A549 (cell line): ENCODE measurements around the gene CIB4. TPM values are rescaled to one million over a fixed set of nuclear protein-coding genes. Genes with fewer than 3 reads are reported as not detected.

ENCODE experiments used
- ATAC-seq, 2 experiments: fragments of 200-7000 bp in 1 of 2; fragments of >200 bp in 1 of 2; cut with Nextera tagmentation in 1 of 2; cut with Tn5 transposase in 1 of 2; 3 replicates each; pipeline versions ENCODE4 v1.8.0 to v1.9.1; 2018 to 2020; ENCODE audit warnings: mild to moderate bottlenecking in 1 of 2, moderate library complexity in 1 of 2
- CTCF ChIA-PET: fragments of 300-600 bp; sonication (Branson Sonifier 250); formaldehyde crosslinking; extraction: SDS; loops from one replicate; lab custom pipeline; 2021; ENCODE audit warnings: antibody characterized with exemption, inconsistent platforms; lab: Yijun Ruan, JAX
- POLR2A ChIA-PET: fragments of 350-600 bp; formaldehyde crosslinking; extraction: SDS; loops from one replicate; lab custom pipeline; 2021; ENCODE audit warnings: antibody characterized with exemption, inconsistent platforms; lab: Yijun Ruan, JAX
- DNase-seq, 2 experiments: peaks; one replicate each; pipeline versions ENCODE4 v3.0.0 to v3.0.0-alpha.2; 2011 to 2016; ENCODE audit warnings: low read depth in 1 of 2, low spot score in 1 of 2
- FAIRE-seq: peaks from 2 replicates; lab custom pipeline; 2011; peaks lifted over from hg19 to GRCh38; lab: Jason Lieb, UNC
- H3K27ac ChIP-seq, 2 experiments: fragments of >200 bp; sonication (Bioruptor Twin); formaldehyde crosslinking; 3 replicates each; pipeline ENCODE4 v1.5.1; 2016 to 2017
- H3K4me1 ChIP-seq: fragments of >200 bp; sonication (Bioruptor Twin); formaldehyde crosslinking; 3 replicates; pipeline ENCODE4 v1.6.1; 2016
- H3K4me2 ChIP-seq: fragments of >200 bp; sonication (Bioruptor Twin); formaldehyde crosslinking; 3 replicates; pipeline ENCODE4 v1.6.1; 2016
- H3K4me3 ChIP-seq: fragments of >200 bp; sonication (Bioruptor Twin); formaldehyde crosslinking; 3 replicates; pipeline ENCODE4 v1.5.1; 2016
- H3K9me3 ChIP-seq: fragments of >200 bp; sonication (Bioruptor Twin); formaldehyde crosslinking; 3 replicates; pipeline ENCODE4 v1.6.1; 2016
- BHLHE40 ChIP-seq: IDR thresholded peaks from 2 replicates; pipeline ENCODE4 v1.6.1; 2012; ENCODE audit warnings: low read depth, low read length, inconsistent platforms
- CHD2 ChIP-seq: fragments of 150-350 bp; IDR thresholded peaks from 2 replicates; pipeline ENCODE4 v1.6.1; 2014; ENCODE audit warnings: low read length; ENCODE audit not compliant: partially characterized antibody
- CTCF ChIP-seq: fragments of >200 bp; sonication (Bioruptor Twin); formaldehyde crosslinking; IDR thresholded peaks from 3 replicates; pipeline ENCODE4 v1.5.1; 2016
- EHMT2 ChIP-seq: fragments of 200-600 bp; sonication (generic); IDR thresholded peaks from 2 replicates; pipeline ENCODE4 v1.6.1; 2016; ENCODE audit warnings: antibody characterized with exemption, low read depth, mild to moderate bottlenecking, moderate library complexity
- ELK1 ChIP-seq: fragments of 150-350 bp; IDR thresholded peaks from 2 replicates; pipeline ENCODE4 v1.6.1; 2014; ENCODE audit warnings: low read depth, mild to moderate bottlenecking, low read length
- FOXS1 ChIP-seq: fragments of 250-450 bp; sonication (Bioruptor Pico); IDR thresholded peaks from 2 replicates; pipeline ENCODE4 v1.5.0; 2020; ENCODE audit warnings: mild to moderate bottlenecking, moderate library complexity
- HDAC2 ChIP-seq: fragments of 200-600 bp; sonication (generic); IDR thresholded peaks from 2 replicates; pipeline ENCODE4 v1.6.1; 2016
- JUNB ChIP-seq: fragments of >200 bp; sonication (Bioruptor Twin); formaldehyde crosslinking; IDR thresholded peaks from 2 replicates; pipeline ENCODE4 v1.6.1; 2016
- KDM1A ChIP-seq: fragments of 200-600 bp; sonication (generic); IDR thresholded peaks from 2 replicates; pipeline ENCODE4 v1.6.1; 2016; ENCODE audit warnings: low read depth, mild to moderate bottlenecking
- NFE2L2 ChIP-seq: fragments of 150-350 bp; conservative IDR thresholded peaks from 2 replicates; pipeline ENCODE4 v1.6.1; 2014; ENCODE audit warnings: low read length
- POLR2A ChIP-seq: IDR thresholded peaks from 2 replicates; pipeline ENCODE4 v1.6.1; 2012; ENCODE audit warnings: mild to moderate bottlenecking, low read length
- RNF2 ChIP-seq: fragments of 200-600 bp; sonication (generic); IDR thresholded peaks from 2 replicates; pipeline ENCODE4 v1.6.1; 2016; ENCODE audit warnings: low read depth, mild to moderate bottlenecking, antibody characterized with exemption, moderate library complexity, borderline replicate concordance
- SMC3 ChIP-seq: fragments of >200 bp; sonication (Bioruptor Twin); formaldehyde crosslinking; IDR thresholded peaks from 3 replicates; pipeline ENCODE4 v1.6.1; 2018; ENCODE audit warnings: inconsistent platforms
- ZFP36 ChIP-seq: fragments of 450-650 bp; IDR thresholded peaks from 2 replicates; pipeline ENCODE4 v1.6.1; 2014; ENCODE audit warnings: borderline replicate concordance; ENCODE audit not compliant: partially characterized antibody
- ZSCAN20 ChIP-seq: fragments of 250-450 bp; sonication (Bioruptor Pico); IDR thresholded peaks from 2 replicates; pipeline ENCODE4 v1.8.0; 2022; ENCODE audit warnings: mild to moderate bottlenecking, moderate library complexity
- WGBS: methylation state at CpG from one replicate; pipeline ENCODE4 v1.1.6; 2017; ENCODE audit errors: missing lambda C conversion rate; 5-methylcytosine and 5-hydroxymethylcytosine counted together
- polyA plus RNA-seq, 4 experiments: library from polyadenylated mRNA; depleted of rRNA in 3 of 4; stranded (reverse); fragments of >200 nt; fragmentation: RNase III in 1 of 4; extraction: RNeasy Plus Mini Kit Qiagen cat#74134 plus additional on column Dnase treatment in 1 of 4; gene quantifications; 2 replicates in 3 of 4; 3 replicates in 1 of 4; pipeline ENCODE4 v1.2.3, GENCODE V29; 2011 to 2017

Gene CIB4
- polyA plus RNA-seq, 2 of the 4 experiments (the other 2 are of a cell fraction) = 0.30 to 1.0 TPM

GRCh38 chr2:26558271-26559043, 82.7 kb downstream of the CIB4 start (continued):
- TF ChIP-seq CTCF (no peak), ELK1 (no peak)
- TF ChIP-seq, all 56 proteins: peak for 0

- H3K9me3 ChIP-seq = no peaks in the 10 kb centered on the region
- H3K4me2 ChIP-seq = no peak overlapping the region
- FAIRE-seq = no peak
- DNase-seq = no peak
- ChIA-PET CTCF (interaction anchor here (0.6 to 18.2 kb wide), 9 partner anchors 9 to 289 kb away, joined by 3 to 237 read pairs (median 4); no protein-coding TSS in a partner anchor), POLR2A (no interaction called here)
- 63% methylated on average over 12 of the region's 12 CpGs for WGBS
- TF ChIP-seq RNF2 (no peak), ZFP36 (peak; percentile 29), CHD2 (no peak)
- no peak for ATAC-seq
- no peak overlapping the region for H3K4me3 ChIP-seq
- H3K4me1 ChIP-seq = 0 out of 3 replicates have a peak, but pooled peaks cover 4% of the 10 kb centered on the region
- no peak overlapping the region for H3K27ac ChIP-seq
Measured at GRCh38 chr2:26557244-26557925, 83.8 kb downstream of the CIB4 start.

GRCh38 chr2:26556309-26557243, 84.6 kb downstream of the CIB4 start:
- TF ChIP-seq POLR2A (no peak), BHLHE40 (no peak), FOXS1 (CRISPR knock-in tag) (no peak), ELK1 (no peak), NFE2L2 (no peak), EHMT2 (no peak), KDM1A (no peak), JUNB (no peak), HDAC2 (no peak), SMC3 (no peak), ZSCAN20 (CRISPR knock-in tag) (no peak)
- H3K27ac ChIP-seq = no peak overlapping the region
- FAIRE-seq (no peak), ATAC-seq (no peak; a peak in 1 of 6 replicates), DNase-seq (no peak)
- no peak overlapping the region for H3K4me2 ChIP-seq
- ChIA-PET CTCF (interaction anchor here (0.7 to 18.2 kb wide), 6 partner anchors 10 to 189 kb away, joined by 3 to 237 read pairs (median 6); no protein-coding TSS in a partner anchor), POLR2A (no interaction called here)
- WGBS = 81% methylated on average over 13 of the region's 15 CpGs
- no peak overlapping the region for H3K4me3 ChIP-seq
- no peaks in the 10 kb centered on the region for H3K4me1 ChIP-seq
- no peaks in the 10 kb centered on the region for H3K9me3 ChIP-seq
